NCI-H345 (cell line): ENCODE measurements around the gene XAGE2.
"Not testable (repeated sequence)": the region's sequence is repeated elsewhere in the genome, so short reads cannot be mapped to it uniquely, and the experiment has no call there.

Source experiments
- DNase-seq: peaks from one replicate; lab custom pipeline; 2025; lab: John Stamatoyannopoulos, UW

XAGE2 gene, protein sequence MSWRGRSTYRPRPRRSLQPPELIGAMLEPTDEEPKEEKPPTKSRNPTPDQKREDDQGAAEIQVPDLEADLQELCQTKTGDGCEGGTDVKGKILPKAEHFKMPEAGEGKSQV

DNA sequence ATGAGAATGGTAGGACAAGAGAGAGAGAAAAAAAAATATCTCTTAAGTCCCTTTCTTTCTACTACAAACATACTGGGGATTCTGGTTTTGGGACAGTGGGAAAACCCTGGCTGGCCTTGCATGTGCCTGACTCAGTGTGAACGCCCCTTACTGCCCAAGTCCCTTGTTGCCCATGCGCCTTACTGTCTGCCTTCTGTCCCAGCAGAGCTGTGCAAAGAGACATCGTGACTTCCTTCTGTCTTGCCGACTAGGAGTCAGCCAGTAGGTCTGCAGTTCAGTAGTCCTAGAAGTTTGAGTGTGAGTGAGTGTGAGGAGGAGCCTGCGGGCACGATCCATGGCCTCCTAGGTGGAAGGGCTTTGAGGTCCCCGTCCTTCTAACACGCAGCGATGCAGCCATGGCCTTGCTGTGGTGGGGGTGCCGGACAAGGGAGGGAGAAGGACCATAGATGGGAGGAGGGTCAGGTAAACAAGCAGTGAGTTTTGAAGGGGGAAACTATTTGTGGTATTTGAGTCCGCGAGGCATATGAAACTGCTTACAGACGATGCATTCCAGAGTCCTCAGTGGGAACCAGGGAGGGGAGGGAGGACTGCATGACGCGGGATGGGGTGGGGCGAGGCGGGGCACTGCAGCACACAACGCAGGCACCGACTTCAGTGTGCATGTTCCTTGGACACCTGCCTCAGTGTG, at the start of gene XAGE2:
Gene XAGE2, plus strand, starts transcription at position 654 of the 688 bp plus-strand sequence. CDS start 994 bp downstream, outside the sequence.
- no peak for DNase-seq

GRCh38 chrX:52337410-52337809, 31.4 kb upstream of the XAGE2 start:
- DNase-seq: no peak

DNA sequence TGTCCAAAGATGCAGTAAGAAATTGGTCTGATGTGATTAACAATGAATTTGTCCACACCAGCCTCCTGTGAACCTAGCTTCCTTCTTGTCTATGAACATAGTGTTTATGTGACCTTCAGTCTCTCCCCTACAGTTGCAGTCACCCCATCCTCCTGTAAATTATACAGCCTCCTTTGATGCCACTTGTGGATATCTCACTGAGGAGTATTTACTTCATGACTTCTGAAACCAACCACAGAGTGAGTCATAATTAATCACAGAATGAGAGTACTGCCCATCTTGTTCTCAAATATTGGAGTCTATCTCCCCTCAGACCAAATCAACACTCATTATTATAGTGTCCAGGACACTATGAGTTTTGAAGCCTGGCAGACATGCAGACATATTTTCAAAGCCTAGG, 27.3 kb upstream of the XAGE2 start:
- DNase-seq: no peak

GRCh38 chrX:52343131-52343530, 25.7 kb upstream of the XAGE2 start:
- DNase-seq: not testable (repeated sequence)

GRCh38 chrX:52345402-52345801, 23.4 kb upstream of the XAGE2 start:
- not testable (repeated sequence) for DNase-seq

- no peak for DNase-seq
Measured at GRCh38 chrX:52346174-52347165, 22.4 kb upstream of the XAGE2 start.

DNA sequence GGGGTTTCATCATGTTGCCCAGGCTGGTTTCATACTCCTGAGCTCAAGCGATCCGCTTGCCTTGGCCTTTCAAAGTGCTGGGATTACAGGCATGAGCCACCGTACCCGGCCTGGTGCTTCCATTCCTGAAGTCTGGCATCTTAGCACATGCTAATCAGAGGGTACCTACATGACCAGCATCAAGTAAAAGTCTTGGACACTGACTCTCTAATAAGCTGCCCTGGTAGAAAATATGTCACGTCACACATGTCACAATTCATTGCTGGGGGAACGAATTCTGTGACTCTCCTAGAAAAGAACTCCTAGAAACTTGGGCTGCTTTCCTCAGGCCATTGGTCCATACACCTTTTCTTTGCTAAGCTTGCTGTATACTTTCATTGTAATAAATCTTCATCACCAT, 19.1 kb upstream of the XAGE2 start:
- DNase-seq: no peak

DNA sequence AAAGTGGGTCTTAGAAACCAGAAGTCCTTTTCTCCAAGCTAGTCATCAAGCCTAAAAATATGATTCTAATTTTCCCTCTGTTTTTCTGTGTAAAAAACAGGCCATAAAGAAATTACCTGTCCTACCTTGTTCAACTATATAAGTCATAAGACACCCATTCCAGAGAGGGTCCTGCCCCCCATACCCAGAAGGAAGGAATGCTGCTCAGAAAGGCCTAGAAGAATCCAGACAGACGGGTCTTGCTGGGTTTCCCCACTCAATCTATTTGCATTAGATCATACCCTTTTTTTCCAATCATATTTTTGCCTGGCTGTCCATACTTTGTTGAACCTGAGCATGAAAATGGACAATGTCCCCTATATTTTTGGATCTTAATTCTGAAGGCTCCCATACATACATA, 16.3 kb upstream of the XAGE2 start:
- DNase-seq: no peak

- DNase-seq: no peak
Measured at GRCh38 chrX:52353838-52354237, 15.0 kb upstream of the XAGE2 start.

GRCh38 chrX:52355108-52355507, 13.7 kb upstream of the XAGE2 start:
- no peak for DNase-seq

- DNase-seq: no peak
Measured at GRCh38 chrX:52359614-52360232, 9.1 kb upstream of the XAGE2 start.

DNA sequence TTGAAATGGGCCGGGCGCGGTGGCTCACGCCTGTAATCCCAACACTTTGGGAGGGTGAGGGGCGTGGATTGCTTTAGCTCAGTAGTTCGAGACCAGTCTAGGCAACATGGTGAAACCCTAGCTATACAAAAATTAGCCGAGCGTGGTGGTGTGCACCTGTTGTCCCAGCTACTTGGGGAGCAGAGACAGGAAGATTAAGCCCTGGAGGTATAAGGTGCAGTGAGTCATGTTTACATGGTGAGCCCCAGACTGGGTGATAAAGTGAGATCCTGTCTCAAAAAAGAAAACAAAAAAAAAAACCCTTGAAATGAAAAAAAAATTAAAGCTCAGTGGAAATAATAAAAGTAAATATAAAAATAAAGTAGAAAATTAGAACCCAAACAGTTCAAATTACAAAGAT, 6.9 kb upstream of the XAGE2 start:
- no peak for DNase-seq

DNA sequence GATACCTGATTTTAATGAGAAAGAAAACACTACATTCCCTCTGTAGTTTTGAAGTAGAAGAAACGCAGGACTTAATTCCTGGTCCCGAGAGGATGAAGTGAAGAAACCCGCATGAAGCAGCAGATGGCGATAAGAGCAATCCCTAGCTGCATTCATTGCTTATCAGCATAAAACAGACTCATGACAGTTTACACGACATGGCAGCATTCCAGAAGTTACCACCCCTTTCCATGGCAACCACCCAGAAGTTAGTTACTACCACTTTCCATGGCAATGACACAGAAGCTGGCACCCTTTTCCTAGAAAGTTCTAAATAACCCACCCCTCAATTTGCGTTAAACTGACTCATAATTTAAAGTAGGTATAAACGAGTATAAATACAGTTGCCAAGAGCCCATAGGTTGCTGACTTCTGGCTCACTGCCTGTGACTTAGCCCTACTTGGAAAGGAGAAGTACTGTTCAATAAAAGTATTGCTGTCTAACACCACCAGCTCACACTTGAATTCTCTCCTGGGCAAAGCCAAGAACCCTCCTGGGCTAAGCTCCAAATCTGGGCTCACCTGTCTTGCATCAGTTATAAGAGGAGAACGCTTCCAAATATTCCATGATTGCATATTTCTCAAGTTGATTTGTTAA, 5.5 kb upstream of the XAGE2 start:
- DNase-seq: no peak

DNA sequence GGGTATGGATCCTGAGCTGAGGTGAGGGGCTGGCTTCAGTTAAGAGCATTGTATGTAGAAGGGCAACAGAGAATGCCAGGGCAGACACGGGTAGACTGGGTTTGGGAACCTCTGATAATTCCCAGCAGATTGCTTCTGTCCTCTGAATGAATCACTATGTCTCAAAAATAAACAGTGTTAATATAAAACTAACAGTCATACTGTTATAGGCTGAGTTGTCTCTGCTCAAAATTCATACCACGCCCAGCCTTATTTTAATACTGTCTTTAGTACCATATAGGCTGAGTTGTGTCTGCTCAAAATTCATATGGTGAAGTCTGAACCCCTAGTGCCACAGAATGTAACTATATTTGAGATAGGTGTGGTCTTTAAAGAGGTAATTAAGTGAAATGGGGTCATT, 10.0 kb downstream of the XAGE2 start:
- no peak for DNase-seq

GRCh38 chrX:52380993-52381392, 12.2 kb downstream of the XAGE2 start:
- DNase-seq: no peak

GRCh38 chrX:52410439-52411394, 41.9 kb downstream of the XAGE2 start:
- DNase-seq: no peak

GRCh38 chrX:52415304-52415703, 46.5 kb downstream of the XAGE2 start:
- no peak for DNase-seq

DNA sequence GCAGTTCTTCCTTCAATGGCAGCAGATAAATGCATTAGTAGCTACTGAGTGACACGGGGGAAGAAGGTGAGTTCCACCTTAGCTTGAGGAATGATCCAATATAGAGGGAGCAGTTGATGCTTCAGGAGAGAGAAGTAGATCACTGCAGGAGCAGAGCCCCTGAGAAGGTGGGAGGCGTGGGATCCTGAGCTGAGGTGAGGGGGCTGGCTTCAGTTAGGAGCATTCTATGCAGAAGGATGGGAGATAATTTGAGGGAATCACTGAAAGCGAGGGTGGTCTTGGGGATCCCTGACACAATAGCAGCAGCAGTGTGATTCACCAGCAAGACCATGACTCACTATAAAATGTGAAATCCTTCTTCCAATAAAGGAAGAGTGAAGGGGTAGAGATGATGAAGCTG, 48.0 kb downstream of the XAGE2 start:
- DNase-seq: no peak

- no peak for DNase-seq
Measured at GRCh38 chrX:52420824-52421443, 52.1 kb downstream of the XAGE2 start.

GRCh38 chrX:52422884-52423283, 54.1 kb downstream of the XAGE2 start:
- no peak for DNase-seq
